GM19238 (cell line): ENCODE data around the gene NET1.
A peak's percentile ranks its signal among the peaks of the same experiment; 100 is the strongest.

Source experiments
- DNase-seq: peaks from one replicate; pipeline ENCODE4 v3.0.0; 2011; ENCODE audit warnings: low spot score; ENCODE audit not compliant: insufficient read length

NET1 gene

GRCh38 chr10:5442065-5442989, 30.0 kb downstream of the NET1 start:
- no peak for DNase-seq

- no peak for DNase-seq
Measured at GRCh38 chr10:5442990-5443370, 30.6 kb downstream of the NET1 start.

GRCh38 chr10:5443429-5443828, 31.1 kb downstream of the NET1 start:
- peak; percentile 23 for DNase-seq

GRCh38 chr10:5445006-5445405, 32.6 kb downstream of the NET1 start:
- no peak for DNase-seq

GRCh38 chr10:5446390-5446926, 34.1 kb downstream of the NET1 start:
- DNase-seq, result no peak

DNA sequence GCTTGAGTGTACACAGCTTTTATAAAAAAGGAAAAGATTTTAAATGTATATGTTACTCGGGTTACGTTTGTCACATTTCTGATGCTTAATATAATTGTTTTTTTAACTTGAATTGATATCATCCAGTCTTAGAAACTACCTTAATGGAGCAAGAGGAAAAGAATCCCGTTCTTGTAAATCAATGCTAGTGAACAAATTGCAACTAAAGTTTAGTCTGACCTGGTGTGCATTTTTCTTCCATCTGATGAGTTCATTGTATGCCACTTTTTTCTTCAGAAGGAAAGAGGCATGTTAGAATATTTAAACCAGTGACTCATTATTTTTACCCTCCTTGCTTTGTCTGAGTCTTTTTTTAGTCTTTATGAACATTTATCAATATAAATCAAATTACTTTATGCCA, 34.7 kb downstream of the NET1 start:
- no peak for DNase-seq

- DNase-seq, result no peak
Measured at GRCh38 chr10:5447611-5448071, 35.3 kb downstream of the NET1 start.

DNA sequence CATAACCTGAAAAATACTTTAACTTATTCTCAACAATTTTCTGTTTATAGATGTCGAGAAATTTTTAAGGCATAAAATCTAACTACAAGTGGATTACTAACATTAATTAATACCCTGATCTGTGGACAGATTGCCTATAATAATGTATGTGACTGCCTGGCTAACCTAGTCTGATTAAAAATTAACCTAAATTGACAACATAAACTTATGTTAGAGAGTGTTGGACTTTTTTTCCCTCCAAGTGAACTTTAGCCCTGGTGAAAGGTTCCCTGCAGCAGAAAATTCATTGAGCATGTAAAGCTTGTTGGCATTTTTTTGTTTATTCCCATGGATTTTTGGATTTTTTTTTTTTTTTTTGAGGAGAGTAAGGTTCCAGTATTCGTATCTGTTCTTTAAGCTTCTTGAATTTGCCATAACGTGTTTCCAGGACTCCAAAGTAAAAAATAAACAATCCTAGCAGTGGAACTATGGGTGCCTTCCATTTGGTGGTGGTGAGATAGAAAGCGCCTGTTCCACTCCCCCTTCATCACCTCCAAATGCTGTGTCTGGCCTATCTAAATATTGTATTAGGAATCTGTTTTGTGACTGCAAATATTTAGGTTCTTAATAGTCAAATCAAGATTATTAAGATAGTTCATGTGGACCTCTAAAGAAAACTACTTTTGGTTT, 36.1 kb downstream of the NET1 start:
- DNase-seq, result no peak

DNA sequence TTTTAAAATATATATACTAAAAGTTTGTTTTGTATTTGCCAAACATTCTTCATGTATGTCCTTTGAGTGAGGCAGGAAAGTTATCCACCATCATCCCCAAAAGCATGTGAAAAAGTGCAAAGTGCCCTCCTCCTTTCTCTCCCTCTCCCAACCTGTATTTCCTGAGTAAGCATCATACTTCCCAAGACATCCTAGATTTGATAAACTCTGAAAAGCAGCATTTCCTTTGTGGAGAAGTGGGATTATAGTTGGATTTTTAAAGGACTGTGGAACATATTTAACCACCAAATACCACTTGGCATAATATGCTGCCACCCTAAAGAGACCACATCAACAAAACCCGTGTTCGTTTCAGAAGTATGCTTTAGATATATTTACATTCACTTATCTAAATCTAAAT, 36.9 kb downstream of the NET1 start:
- no peak for DNase-seq

DNA sequence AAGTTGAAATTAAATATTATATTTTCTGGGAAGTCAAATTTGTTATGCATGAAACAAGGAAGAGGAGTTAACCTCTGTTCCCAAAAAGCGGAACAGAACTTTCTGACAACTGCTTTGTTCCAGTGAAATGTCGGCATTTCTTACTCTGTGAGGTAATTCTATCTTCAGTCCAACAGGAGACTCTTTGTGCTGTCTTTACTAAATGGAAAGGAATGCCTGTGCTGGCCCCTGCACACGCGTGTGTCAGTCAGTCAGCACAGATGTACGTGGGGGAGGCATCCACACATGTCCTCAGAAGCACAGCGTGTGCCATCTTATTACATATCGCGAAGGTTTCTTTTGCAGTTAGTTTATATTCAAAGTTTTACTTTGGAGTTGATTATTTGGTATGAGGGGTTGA, 37.5 kb downstream of the NET1 start:
- DNase-seq, result no peak

DNA sequence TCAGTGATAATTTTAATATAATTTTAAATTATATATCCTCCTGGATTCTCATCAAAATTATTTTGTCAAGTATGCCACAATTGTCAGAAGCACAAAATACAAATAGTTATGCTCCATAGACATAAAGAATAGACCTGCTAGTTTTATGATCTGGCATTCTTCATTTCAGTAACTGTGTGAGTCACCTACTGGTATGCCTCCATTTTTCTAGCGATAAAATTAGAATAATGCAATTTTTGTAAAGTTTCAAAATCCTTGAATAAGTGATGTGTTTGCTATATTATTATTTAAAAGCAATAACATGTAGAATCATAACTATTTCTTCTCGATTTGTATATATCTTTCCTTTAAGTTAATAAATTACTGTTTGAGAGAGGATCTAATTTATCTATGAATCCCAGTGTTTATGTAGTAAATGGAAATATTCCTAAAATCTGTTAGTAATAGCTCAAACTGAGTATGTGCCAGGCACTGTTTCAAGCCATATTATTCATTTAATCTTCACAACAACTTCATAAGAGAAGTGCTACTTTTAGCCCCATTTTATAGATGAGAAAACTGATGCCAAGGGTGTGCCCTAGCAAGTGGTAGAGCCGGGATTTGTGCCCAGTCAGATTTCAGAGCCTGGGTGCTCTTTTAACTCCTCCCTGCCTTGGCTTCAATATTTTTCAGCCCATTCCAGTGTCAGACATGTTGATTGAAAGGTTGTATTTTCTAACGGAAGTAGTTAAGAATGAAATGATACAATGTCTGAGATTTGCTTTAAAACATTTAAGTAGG, 38.4 kb downstream of the NET1 start:
- DNase-seq, result no peak

DNA sequence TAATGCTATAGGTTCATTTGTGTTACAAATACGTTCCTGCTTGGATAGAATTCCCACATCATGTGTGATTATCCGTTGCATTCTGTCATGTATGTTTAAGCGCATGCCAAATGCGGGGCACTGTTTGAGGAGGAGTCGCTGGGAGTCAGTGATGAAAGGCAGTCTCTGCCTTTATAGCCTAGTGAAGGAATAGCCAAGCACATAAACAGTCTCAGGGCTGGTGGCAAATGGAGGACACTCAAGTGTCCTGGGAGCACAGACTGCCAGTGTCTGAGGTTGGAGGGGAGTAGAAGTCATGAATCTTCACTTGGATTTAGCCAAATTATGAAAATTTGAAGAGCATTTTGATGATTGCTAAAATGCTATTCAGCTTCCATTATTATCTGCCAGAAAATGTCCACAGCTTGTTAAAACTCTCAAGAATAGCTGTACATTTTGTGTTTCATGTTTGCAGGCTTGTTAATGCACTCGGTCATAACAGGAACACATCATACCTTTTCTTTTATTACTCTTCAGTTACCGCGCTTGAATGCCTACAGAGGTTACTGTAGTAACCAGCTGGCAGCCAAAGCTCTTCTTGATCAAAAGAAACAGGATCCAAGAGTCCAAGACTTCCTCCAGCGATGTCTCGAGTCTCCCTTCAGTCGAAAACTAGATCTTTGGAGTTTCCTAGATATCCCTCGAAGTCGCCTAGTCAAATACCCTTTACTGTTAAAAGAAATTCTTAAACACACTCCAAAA, 41.6 kb downstream of the NET1 start:
- no peak for DNase-seq

DNA sequence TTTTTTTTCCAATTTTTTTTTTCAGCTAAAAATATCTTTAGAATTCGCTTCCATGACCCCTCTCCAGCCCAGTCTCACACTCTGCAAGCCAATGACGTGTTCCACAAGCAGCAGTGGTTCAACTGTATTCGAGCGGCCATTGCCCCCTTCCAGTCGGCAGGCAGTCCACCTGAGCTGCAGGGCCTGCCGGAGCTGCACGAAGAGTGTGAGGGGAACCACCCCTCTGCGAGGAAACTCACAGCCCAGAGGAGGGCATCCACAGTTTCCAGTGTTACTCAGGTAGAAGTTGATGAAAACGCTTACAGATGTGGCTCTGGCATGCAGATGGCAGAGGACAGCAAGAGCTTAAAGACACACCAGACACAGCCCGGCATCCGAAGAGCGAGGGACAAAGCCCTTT, 44.2 kb downstream of the NET1 start:
- DNase-seq, result no peak

GRCh38 chr10:5457741-5458140, 45.4 kb downstream of the NET1 start:
- DNase-seq, result no peak

DNA sequence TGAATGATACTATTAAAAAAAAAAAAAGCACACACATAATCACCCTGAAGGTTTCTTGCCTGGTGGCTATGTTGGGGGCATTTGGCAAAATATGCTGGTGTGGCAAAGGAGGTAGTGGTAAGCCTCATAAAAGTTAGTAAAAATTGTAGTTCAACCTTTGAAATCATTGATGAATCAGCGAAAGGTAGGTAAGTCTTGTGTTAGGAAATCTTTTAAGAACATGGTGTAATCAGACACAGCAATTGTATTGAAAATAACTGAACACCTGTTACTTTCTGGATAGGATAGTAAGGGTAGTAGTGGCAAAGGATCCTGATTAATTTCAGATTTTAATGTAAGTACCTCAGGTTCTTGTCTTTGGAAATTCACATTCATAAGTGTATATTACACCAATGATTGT, 46.1 kb downstream of the NET1 start:
- DNase-seq, result no peak

DNA sequence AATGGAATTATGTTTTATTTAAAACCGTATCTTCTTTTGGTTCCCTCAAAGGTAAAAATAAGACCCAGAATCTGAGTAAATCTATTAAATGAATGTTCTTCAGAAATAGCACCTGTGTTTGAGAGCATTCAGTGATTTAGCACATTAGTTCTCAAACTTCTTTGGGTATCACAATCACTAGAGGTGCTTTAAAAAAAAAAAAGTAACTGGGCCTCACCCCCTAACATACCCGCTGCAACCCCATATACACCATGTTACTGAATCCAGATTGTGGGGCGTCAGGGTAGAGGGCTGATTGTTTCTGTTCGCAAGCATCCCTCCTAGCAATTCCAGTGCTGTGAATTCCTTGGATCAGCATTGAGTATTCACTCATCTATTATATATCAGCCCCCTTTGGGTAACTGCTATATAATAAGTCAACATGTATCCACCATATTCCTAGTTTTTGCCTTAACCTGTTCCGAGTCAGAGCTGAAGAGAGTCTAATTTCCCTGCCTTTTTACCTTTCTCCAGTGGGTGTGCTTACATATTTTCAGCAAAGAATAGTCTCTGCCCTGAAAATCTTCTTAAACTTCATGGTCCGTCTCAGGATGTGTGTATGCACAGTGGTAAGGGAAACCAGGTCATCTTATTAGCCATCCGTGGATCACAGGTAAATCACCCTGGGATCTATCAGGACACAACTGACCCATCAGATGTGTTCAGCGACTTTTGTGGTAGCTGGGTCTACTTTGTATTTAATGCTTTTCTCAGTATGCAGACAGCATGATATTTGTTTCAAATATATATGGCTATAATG, 46.8 kb downstream of the NET1 start:
- DNase-seq, result no peak

- no peak for DNase-seq
Measured at GRCh38 chr10:5460468-5461202, 48.3 kb downstream of the NET1 start.

- DNase-seq, result no peak
Measured at GRCh38 chr10:5461203-5461588, 48.8 kb downstream of the NET1 start.
